Suprapubic skin (tissue), 4 donors: Measurements from ENCODE around the gene MMS22L.

Experiments
- CTCF ChIP-seq, 2 donors: fragments of 200-600 bp in 1 of 2; fragments of 450-650 bp in 1 of 2; sonication (generic) in 1 of 2; IDR thresholded peaks; one replicate each; pipeline ENCODE4 v1.5.1; 2016 to 2019; ENCODE audit warnings: antibody characterized with exemption in 2 of 2, mild to moderate bottlenecking in 1 of 2, moderate library complexity in 1 of 2
- EP300 ChIP-seq: sonication (generic); formaldehyde crosslinking; IDR thresholded peaks from one replicate; pipeline ENCODE4 v1.6.1; 2017; ENCODE audit warnings: antibody characterized with exemption
- POLR2A ChIP-seq, 2 donors: fragments of 450-650 bp; IDR thresholded peaks; one replicate each; pipeline ENCODE4 v1.6.1; 2017; ENCODE audit warnings: antibody characterized with exemption in 2 of 2, mild to moderate bottlenecking in 2 of 2, moderate library complexity in 2 of 2
- POLR2AphosphoS5 ChIP-seq, 3 donors: sonication (generic); formaldehyde crosslinking; IDR thresholded peaks; one replicate each; pipeline ENCODE4 v1.6.1; 2017; ENCODE audit warnings: antibody characterized with exemption in 3 of 3

- TF ChIP-seq CTCF (IDR thresholded peaks at IDR 0.05) = no peak
- no peak for TF ChIP-seq POLR2A (IDR thresholded peaks at IDR 0.05)
- TF ChIP-seq POLR2AphosphoS5 (IDR thresholded peaks at IDR 0.05) = no peak
- no peak for TF ChIP-seq EP300
Measured at GRCh38 chr6:97282726-97283617, at the start of gene MMS22L.
